K562 (cell line): ENCODE measurements around the gene TCEA3. TPM values are rescaled to one million over a fixed set of nuclear protein-coding genes. Genes with fewer than 3 reads are reported as not detected.

Experiments used
- CBFB ChIP-seq: sonication (generic); formaldehyde crosslinking; IDR thresholded peaks from 2 replicates; pipeline ENCODE4 v1.4.0; 2020; ENCODE audit warnings: mild to moderate bottlenecking, missing genetic modification reagents
- CXXC5 ChIP-seq: fragments of 250-450 bp; sonication (Bioruptor Pico); IDR thresholded peaks from 2 replicates; pipeline ENCODE4 v1.8.0; 2022; ENCODE audit warnings: inconsistent platforms, mild to moderate bottlenecking, moderate library complexity
- HDGF ChIP-seq: fragments of 450-650 bp; IDR thresholded peaks from 2 replicates; pipeline ENCODE4 v1.6.1; 2016
- KHSRP ChIP-seq: fragments of 450-650 bp; IDR thresholded peaks from 2 replicates; pipeline ENCODE4 v1.6.1; 2017
- LCOR ChIP-seq: sonication (generic); formaldehyde crosslinking; IDR thresholded peaks from 2 replicates; pipeline ENCODE4 v1.8.0; 2022; ENCODE audit warnings: mild to moderate bottlenecking, missing genetic modification reagents
- NUFIP1 ChIP-seq: fragments of 450-650 bp; IDR thresholded peaks from 2 replicates; pipeline ENCODE4 v1.6.1; 2018; ENCODE audit not compliant: partially characterized antibody
- SMARCA5 ChIP-seq: fragments of 450-650 bp; IDR thresholded peaks from 2 replicates; pipeline ENCODE4 v1.6.1; 2016
- SMARCE1 ChIP-seq: fragments of 450-650 bp; IDR thresholded peaks from 2 replicates; pipeline ENCODE4 v1.7.1; 2016; ENCODE audit warnings: mild to moderate bottlenecking
- USF1 ChIP-seq: sonication (generic); formaldehyde crosslinking; IDR thresholded peaks from 2 replicates; pipeline ENCODE4 v1.9.0; 2022; ENCODE audit warnings: mild to moderate bottlenecking, missing genetic modification reagents
- YY1 ChIP-seq, 3 experiments: IDR thresholded peaks; 2 replicates each; pipeline ENCODE4 v1.6.1; 2011; ENCODE audit warnings: low read length in 2 of 3, mild to moderate bottlenecking in 2 of 3, moderate library complexity in 2 of 3, borderline replicate concordance in 1 of 3, control low read depth in 1 of 3, low read depth in 1 of 3; ENCODE audit not compliant: insufficient read depth in 3 of 3, insufficient replicate concordance in 2 of 3, control insufficient read depth in 1 of 3, insufficient read length in 1 of 3; ENCODE audit errors: extremely low read depth in 1 of 3
- ZBED1 ChIP-seq: IDR thresholded peaks from 2 replicates; pipeline ENCODE4 v1.6.1; 2014
- ZNF318 ChIP-seq, 2 experiments: fragments of 450-650 bp; IDR thresholded peaks; 2 replicates each; pipeline ENCODE4 v1.6.1; 2016; ENCODE audit warnings: mild to moderate bottlenecking in 2 of 2, borderline replicate concordance in 1 of 2, low read depth in 1 of 2, moderate library complexity in 1 of 2
- ZNF354B ChIP-seq: fragments of 250-450 bp; sonication (Bioruptor Pico); IDR thresholded peaks from 2 replicates; pipeline ENCODE4 v1.4.0; 2020
- ZNF398 ChIP-seq: fragments of 250-450 bp; sonication (Bioruptor Pico); IDR thresholded peaks from 2 replicates; pipeline ENCODE4 v1.8.0; 2021; ENCODE audit warnings: moderate library complexity, mild to moderate bottlenecking, inconsistent platforms
- ZNF699 ChIP-seq: fragments of 250-450 bp; sonication (Bioruptor Pico); IDR thresholded peaks from 2 replicates; pipeline ENCODE4 v1.8.0; 2021; ENCODE audit warnings: mild to moderate bottlenecking, moderate library complexity; ENCODE audit not compliant: insufficient replicate concordance
- polyA plus RNA-seq, 8 experiments: library from polyadenylated mRNA; depleted of rRNA in 4 of 8; stranded (reverse) in 5 of 8; unstranded in 3 of 8; fragments of >200 nt; fragmentation: Nextera tagmentation in 2 of 8; fragmentation: Illumina TruSeq in 1 of 8; extraction: Ambion mirVana in 2 of 8; extraction: Trizol in 1 of 8; gene quantifications; 2 replicates each; pipeline versions ENCODE4 v1.2.1 to v1.2.3, GENCODE V29; 2011 to 2014; ENCODE audit warnings: inconsistent platforms in 1 of 8, missing spikeins in 1 of 8
- total RNA-seq, 7 experiments: library from RNA; depleted of rRNA in 6 of 7; stranded (reverse); fragments of >200 nt in 6 of 7; fragmentation: Illumina TruSeq in 2 of 7; extraction: Trizol in 2 of 7; gene quantifications; 2 replicates each; pipeline versions ENCODE4 v1.2.1 to v1.2.3, GENCODE V29; 2011 to 2021; ENCODE audit warnings: low replicate concordance in 1 of 7

The TCEA3 gene
- total and polyA plus RNA-seq, 9 of the 15 experiments (the other 6 are each of a cell fraction or from before 2014, with no cell fraction given), result 0.03 to 0.55 (median 0.36) TPM

GRCh38 chr1:23369335-23370013, 55.1 kb downstream of the TCEA3 start, which contains the start of gene ZNF436 (continued):
- TF ChIP-seq SMARCA5 (peak; percentile 10; the same call in 1 of the 2 replicates), ZNF398 (no peak), CXXC5 (no peak), HDGF (0 out of 2 replicates have a peak, but pooled peaks have one; percentile 16), ZBED1 (no peak), USF1 (CRISPR knock-in tag) (0 out of 2 replicates have a peak, but pooled peaks have one; percentile 24), KHSRP (no peak), ZNF354B (no peak), NUFIP1 (no peak), YY1 (IDR thresholded peaks at IDR 0.05; ENCODE audit: borderline replicate concordance in 1 of 3, control insufficient read depth in 1 of 3, extremely low read depth in 1 of 3, insufficient read depth in 3 of 3, insufficient read length in 1 of 3, insufficient replicate concordance in 2 of 3, low read depth in 1 of 3, low read length in 2 of 3) (peak in 1 of 3 experiments; percentile 10), LCOR (peak; percentile 65; the same call in 1 of the 2 replicates), ZNF318 (IDR thresholded peaks at IDR 0.05; ENCODE audit: borderline replicate concordance in 1 of 2, low read depth in 1 of 2) (no peak), CBFB (CRISPR knock-in tag) (peak; percentile 88; the same call in 1 of the 2 replicates), SMARCE1 (peak; percentile 19), ZNF699 (CRISPR knock-in tag) (no peak)
